GM19328 (cell line): ENCODE measurements around the gene CAPS2.

Experiments
- ATAC-seq: cut with Tn5 transposase; IDR thresholded peaks from one replicate; pipeline ENCODE4 v1.9.1; 2021; ENCODE audit warnings: mild to moderate bottlenecking, moderate library complexity; ENCODE audit not compliant: unreplicated experiment

The CAPS2 gene

GRCh38 chr12:75305412-75306332, 24.5 kb downstream of the CAPS2 start:
- ATAC-seq: no peak

GRCh38 chr12:75302781-75303180, 27.3 kb downstream of the CAPS2 start:
- ATAC-seq: no peak

GRCh38 chr12:75302225-75302624, 27.9 kb downstream of the CAPS2 start:
- ATAC-seq: no peak

- no peak for ATAC-seq
Measured at GRCh38 chr12:75294797-75295196, 35.3 kb downstream of the CAPS2 start.

- ATAC-seq: no peak
Measured at GRCh38 chr12:75294336-75294735, 35.8 kb downstream of the CAPS2 start.

GRCh38 chr12:75291014-75291413, 39.1 kb downstream of the CAPS2 start:
- ATAC-seq: no peak

- no peak for ATAC-seq
Measured at GRCh38 chr12:75289753-75290152, 40.4 kb downstream of the CAPS2 start.

GRCh38 chr12:75288860-75289259, 41.3 kb downstream of the CAPS2 start:
- ATAC-seq: no peak

GRCh38 chr12:75275702-75276101, 54.4 kb downstream of the CAPS2 start:
- ATAC-seq: no peak

GRCh38 chr12:75271576-75271975, 58.5 kb downstream of the CAPS2 start:
- no peak for ATAC-seq

GRCh38 chr12:75270157-75270556, 60.0 kb downstream of the CAPS2 start:
- no peak for ATAC-seq

- ATAC-seq: no peak
Measured at GRCh38 chr12:75269209-75269608, 60.9 kb downstream of the CAPS2 start.

GRCh38 chr12:75260316-75260715, 69.8 kb downstream of the CAPS2 start:
- ATAC-seq: no peak

GRCh38 chr12:75259143-75259542, 71.0 kb downstream of the CAPS2 start:
- ATAC-seq: no peak

- no peak for ATAC-seq
Measured at GRCh38 chr12:75257510-75257909, 72.6 kb downstream of the CAPS2 start.

- ATAC-seq: no peak
Measured at GRCh38 chr12:75245108-75245507, 85.0 kb downstream of the CAPS2 start.

GRCh38 chr12:75239987-75240386, 90.1 kb downstream of the CAPS2 start:
- peak; percentile 53 for ATAC-seq

GRCh38 chr12:75236206-75236605, 93.9 kb downstream of the CAPS2 start:
- ATAC-seq: no peak

GRCh38 chr12:75227132-75227531, 103.0 kb downstream of the CAPS2 start:
- no peak for ATAC-seq
